HG03432 (cell line): ENCODE measurements around the gene ECSIT.
A peak's percentile ranks its signal among the peaks of the same experiment; 100 is the strongest.

Source experiments
- ATAC-seq: cut with Tn5 transposase; IDR thresholded peaks from one replicate; pipeline ENCODE4 v1.9.1; 2021; ENCODE audit warnings: mild to moderate bottlenecking, moderate library complexity; ENCODE audit not compliant: unreplicated experiment

The ECSIT gene

GRCh38 chr19:11505032-11505503, 23.9 kb downstream of the ECSIT start:
- ATAC-seq, result peak; percentile 89

DNA sequence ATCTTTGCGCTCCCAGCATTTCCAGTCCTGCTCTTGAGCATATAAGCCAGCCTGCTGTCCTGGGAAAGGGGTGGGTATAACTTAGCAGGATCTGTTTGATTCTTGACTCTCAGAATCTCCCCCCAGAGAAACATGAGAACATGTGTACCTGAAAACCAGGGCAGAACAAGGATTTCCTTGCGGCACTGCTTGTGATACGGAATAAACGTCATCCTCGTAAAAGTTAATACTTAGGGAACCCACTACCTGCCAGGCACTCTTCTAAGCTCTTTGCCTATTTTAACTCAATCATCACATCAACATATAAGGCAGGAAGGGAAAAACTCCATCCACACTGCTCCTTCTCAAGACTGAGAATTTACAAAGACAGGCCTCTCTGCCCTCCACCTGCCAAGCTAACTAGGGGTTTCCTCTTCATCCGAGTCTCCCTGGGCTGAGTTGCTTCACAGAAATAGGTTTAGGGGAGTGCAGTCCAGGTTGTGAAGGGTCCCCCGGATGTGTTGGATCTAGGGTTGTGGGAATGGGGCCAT, 24.4 kb downstream of the ECSIT start:
- ATAC-seq, result no peak

DNA sequence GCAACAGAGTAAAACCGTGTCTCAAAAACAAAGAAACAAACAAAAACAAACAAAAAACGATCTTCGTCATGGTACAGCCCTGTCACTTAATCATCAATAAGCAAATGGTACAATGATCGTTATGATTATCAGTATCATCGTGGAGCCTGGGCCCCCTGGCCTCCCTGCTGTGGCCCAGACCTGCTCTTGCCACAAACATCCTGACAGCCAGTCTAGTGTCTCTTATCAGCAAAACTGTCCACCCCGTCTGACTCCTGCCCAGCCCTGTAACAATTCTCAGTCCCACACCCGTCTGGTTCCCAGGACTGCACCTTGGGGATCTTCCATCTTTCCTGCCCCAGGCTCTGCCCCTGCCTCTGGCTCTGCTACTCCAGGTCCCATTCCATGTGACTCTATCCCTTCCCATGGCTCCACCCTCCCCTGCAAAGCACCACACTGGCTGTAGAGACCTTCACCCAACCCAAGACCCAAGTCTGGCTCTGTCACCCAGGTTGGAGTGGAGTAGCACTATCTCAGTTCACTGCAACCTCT, 29.0 kb downstream of the ECSIT start:
- no peak for ATAC-seq

- no peak for ATAC-seq
Measured at GRCh38 chr19:11499220-11499726, 29.7 kb downstream of the ECSIT start.

DNA sequence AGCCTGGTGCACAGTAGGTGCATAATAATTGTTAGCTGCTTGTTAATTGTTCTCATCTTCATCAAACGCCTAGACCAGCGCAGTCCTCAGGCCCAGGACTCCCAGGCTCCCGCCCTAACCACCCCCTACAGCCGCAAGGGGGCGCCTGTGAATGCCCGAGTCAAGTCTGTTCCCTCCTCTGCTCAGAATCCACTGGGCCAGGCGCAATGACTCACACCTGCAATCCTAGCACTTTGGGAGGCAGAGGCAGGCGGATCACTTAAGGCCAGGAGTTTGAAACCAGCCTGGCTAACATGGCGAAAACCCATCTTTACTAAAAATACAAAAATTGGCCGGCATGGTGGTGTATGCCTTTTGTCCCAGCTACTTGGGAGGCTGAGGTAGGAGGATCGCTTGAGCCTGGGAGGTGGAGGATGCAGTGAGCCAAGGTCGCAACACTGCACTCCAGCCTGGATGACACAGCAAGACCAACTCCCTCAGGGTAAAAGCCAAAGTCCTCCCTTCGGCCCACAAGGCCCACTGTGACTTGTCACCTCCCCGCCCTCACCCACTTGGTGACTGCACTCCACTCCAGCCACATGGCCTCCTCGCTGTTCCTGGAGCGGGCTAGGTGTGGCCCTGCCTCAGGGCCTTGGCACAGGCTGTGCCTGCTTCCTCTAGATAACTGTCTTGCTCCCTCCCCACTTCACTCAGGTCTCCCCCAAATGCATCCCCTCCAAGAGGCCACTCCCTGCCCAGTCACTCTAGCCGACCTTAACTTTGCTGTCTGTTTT, 32.4 kb downstream of the ECSIT start:
- no peak for ATAC-seq

DNA sequence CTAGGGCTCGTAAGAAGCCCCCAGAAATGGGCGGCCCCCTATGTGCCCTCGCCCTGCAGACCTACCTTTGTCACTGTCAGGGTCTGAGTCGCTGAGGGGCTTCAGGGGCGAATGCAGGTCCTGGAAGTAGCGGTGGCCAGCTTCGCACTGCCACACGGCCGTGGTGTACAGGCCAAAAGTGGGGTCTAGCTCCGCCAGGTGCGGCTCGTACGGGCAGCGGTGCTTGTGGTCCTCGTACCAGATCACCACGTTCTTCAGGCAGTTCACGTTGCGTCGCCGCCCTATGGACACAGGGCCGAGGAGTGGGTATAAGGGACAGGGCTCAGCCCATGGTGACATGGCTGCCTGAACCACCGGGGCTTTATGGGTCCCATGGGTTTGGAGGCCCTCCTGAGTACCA, 33.0 kb downstream of the ECSIT start:
- no peak for ATAC-seq

DNA sequence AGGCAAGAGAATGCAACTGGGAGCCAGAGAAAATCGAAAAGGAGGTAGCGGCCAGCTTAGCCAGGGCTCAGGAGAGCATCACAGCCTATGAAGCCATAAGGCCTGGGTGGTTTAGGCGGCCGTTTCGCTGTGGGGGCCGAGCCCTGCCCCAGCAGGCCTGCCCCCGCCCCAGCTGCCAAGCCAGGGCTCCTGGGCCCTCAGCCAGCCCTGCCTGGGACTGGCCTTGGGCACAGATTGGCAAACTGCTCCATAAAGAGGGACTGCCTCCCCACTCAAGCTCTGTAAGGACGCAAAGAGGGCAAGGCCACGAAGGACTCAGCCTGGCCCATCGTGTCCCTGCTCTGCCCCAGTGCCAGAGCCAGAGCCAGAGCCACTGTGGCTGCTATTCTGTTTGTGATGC, 33.5 kb downstream of the ECSIT start:
- no peak for ATAC-seq

- ATAC-seq, result no peak
Measured at GRCh38 chr19:11494634-11495285, 34.2 kb downstream of the ECSIT start.

- ATAC-seq, result no peak
Measured at GRCh38 chr19:11489378-11489777, 39.6 kb downstream of the ECSIT start.

- no peak for ATAC-seq
Measured at GRCh38 chr19:11486661-11487503, 42.1 kb downstream of the ECSIT start.

- ATAC-seq, result no peak
Measured at GRCh38 chr19:11485245-11485837, 43.6 kb downstream of the ECSIT start.

GRCh38 chr19:11483366-11484111, 45.4 kb downstream of the ECSIT start:
- ATAC-seq, result no peak

DNA sequence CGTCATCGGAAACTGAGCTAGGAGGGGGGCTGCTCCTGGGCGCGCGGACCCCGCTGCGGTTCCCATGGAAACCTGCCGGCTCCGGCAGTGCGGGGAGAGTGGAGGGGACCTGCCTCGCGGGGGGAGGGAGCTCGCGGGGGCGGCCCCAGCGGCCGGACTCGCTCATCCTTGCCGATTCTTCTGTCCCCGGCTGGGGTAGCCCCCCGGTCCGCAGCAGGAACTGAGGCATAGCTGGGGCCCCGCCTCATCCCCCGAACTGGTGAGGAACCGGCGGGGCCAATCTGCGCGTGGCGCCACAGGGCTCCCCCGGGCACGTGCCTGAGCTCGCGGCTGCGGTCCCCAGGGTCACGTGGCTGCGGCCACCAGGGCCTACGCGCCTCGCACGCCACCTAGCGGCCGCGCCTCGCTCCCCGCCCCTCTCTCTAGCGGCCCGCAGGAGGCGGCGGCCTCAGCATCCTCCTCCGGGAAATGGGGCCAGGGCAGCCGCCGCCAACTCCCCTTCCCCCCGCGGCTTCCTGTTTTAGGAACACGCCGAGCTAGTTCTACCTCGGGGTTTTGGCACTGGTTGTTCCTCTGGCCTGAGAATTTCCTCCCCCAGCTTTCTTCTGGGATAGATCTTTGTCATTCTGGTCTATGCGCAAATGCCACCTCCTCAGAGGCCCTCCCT, 46.4 kb downstream of the ECSIT start:
- ATAC-seq, result peak; percentile 59

DNA sequence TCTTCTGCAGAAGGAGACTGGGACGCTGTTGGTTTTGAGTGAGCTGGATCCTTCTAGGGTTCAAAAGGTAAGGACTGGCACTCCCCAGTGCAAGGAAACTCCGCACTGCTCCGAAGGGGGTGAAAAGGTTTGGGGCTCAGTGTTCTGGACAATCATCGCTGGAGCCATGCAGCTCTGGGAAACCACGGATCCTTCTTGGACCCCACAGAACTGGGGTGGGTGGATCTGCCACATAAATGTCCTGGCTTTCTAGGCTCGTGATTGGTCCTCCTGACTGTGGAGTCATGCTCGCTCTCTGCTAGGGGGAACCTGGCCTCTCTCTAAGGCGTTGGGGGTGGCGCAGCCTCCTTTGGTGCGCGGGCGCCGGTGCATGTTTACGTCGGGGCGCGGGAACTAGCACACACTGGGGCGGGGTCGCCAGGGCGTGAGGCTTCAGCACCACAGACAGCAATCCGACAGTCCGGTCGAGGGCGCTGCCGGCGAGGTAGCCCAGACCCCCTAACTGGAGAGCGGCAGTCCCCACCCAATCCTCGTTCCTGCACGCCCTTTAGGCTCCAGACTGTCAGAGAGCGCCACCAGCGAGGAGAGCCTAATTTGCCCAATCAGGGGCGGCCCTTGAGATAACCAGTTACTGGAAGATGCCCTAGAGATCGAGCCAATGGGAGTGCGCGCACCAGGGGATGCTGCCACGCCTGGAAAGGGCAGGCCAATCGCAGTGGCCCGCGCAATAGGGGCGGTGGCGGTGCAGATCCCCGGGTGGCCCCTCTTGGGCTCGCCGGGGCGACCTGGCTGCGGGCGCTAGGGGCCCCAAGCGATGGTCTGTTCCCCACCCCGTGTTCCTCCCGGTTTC, 47.2 kb downstream of the ECSIT start:
- peak; percentile 77 for ATAC-seq

- ATAC-seq, result no peak
Measured at GRCh38 chr19:11480715-11481533, 48.0 kb downstream of the ECSIT start, which contains the start of gene ELAVL3. TSS of gene ELAVL3 (minus strand) at chr19:11481046. CDS start at chr19:11480608, 438 bp downstream.

DNA sequence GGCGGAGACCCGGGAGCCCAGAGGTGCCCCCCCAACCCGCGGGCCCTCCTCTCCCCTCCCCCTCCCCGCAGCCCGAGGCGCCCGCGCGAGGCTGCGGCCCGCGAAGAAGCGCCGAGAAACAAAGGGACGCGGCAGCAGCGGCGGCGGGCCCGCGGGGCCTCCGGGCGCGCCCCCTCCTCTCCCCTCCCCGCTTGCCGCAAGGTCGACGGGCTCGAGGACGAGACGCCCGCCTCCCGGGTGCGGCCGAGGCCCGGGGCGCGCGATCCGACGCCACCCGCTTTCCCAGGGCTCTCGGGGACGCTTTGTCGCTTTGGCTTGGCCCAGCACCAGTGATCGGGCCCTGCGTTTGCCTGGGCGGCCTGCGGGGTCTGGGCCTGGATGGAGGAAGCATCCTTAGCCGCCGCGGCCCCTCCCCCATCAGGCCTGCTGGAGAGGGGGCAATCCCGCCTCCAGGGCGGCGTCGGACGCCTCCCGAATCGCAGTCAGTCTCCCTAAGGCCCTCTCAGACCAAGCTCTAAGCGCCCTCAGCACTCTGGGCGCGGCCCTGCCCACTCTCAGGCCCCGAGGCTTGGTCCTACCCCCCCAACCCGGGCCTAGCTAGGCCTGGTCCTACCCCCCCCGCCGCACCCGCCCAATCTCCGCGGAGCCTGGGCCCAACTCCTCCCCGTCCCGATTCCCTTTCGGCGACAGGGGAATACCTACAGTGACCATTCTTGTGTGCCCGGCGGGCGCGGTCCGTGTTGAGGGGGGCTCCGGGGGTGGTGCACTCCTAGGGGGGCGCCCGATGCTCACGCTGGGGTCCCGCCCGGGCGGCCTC, 48.8 kb downstream of the ECSIT start:
- no peak for ATAC-seq
